Breast epithelium (tissue), 3 donors: ENCODE results near the gene RPS16.

Source experiments
- POLR2A ChIP-seq: fragments of 450-650 bp; IDR thresholded peaks from one replicate; pipeline ENCODE4 v1.6.1; 2016; ENCODE audit warnings: antibody characterized with exemption, mild to moderate bottlenecking, moderate library complexity
- POLR2AphosphoS5 ChIP-seq, 3 donors: sonication (generic); formaldehyde crosslinking; IDR thresholded peaks; one replicate each; pipeline ENCODE4 v1.6.1; 2017; ENCODE audit warnings: antibody characterized with exemption in 3 of 3
- TF ChIP-seq, protein P1 (sequence below), 3 donors: fragments of 450-650 bp; IDR thresholded peaks; one replicate each; pipeline ENCODE4 v1.5.1; 2016 to 2017; ENCODE audit warnings: antibody characterized with exemption in 3 of 3, mild to moderate bottlenecking in 3 of 3, moderate library complexity in 3 of 3

DNA sequence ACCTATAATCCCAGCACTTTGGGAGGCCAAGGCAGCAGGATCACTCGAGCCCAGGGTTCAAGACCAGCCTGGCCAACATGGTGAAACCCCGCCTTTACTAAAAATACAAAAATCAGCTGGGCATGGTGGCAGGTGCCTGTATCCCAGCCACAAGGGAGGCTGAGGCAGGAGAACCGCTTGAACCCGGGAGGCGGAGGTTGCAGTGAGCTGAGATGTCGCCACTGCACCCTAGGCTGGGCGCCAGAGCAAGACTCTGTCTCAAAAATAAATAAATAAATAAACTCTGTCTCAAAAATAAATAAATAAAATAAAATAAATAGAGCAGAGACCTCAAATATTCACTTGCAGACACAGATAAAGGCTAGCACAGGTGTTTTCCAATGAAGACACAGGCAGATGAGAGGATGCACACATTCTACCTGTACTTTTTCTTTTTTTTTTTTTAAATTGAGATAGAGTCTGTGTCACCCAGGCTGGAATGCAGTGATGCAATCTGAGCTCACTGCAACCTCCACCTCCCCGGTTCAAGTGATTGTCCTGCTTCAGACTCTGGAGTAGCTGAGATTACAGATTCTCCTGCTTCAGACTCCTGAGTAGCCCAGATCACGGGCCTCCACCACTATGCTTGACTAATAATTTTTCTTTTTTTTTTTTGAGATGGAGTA, 2.7 kb upstream of the RPS16 start:
- TF ChIP-seq POLR2A (no peak), POLR2AphosphoS5 (IDR thresholded peaks at IDR 0.05) (no peak)
- TF ChIP-seq, protein P1, sequence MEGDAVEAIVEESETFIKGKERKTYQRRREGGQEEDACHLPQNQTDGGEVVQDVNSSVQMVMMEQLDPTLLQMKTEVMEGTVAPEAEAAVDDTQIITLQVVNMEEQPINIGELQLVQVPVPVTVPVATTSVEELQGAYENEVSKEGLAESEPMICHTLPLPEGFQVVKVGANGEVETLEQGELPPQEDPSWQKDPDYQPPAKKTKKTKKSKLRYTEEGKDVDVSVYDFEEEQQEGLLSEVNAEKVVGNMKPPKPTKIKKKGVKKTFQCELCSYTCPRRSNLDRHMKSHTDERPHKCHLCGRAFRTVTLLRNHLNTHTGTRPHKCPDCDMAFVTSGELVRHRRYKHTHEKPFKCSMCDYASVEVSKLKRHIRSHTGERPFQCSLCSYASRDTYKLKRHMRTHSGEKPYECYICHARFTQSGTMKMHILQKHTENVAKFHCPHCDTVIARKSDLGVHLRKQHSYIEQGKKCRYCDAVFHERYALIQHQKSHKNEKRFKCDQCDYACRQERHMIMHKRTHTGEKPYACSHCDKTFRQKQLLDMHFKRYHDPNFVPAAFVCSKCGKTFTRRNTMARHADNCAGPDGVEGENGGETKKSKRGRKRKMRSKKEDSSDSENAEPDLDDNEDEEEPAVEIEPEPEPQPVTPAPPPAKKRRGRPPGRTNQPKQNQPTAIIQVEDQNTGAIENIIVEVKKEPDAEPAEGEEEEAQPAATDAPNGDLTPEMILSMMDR (IDR thresholded peaks at IDR 0.05) = no peak
